CD4-positive, alpha-beta T cell treated with Interleukin-15 for 4 hours (primary cell): ENCODE data around the gene DTNB.
"Not testable (repeated sequence)": the region's sequence is repeated elsewhere in the genome, so short reads cannot be mapped to it uniquely, and the experiment has no call there.

Source experiments
- DNase-seq: peaks from one replicate; pipeline ENCODE4 v3.0.0-alpha.2; 2020; ENCODE audit warnings: low spot score

The DTNB gene

GRCh38 chr2:25673300-25674076, at the start of gene DTNB:
Gene DTNB (minus strand): TSS chr2:25673577. CDS start chr2:25652660, 20,917 bp downstream.
- DNase-seq: peak; percentile 81

- DNase-seq: no peak
These were observed 48.8 kb upstream of the DTNB start for GRCh38 chr2:25722224-25722623.

- no peak for DNase-seq
These were observed 47.2 kb upstream of the DTNB start for GRCh38 chr2:25720575-25720974.

- no peak for DNase-seq
These were observed 41.4 kb upstream of the DTNB start for GRCh38 chr2:25714740-25715139.

- no peak for DNase-seq
These were observed 39.1 kb upstream of the DTNB start for GRCh38 chr2:25712455-25712854.

- DNase-seq: no peak
These were observed 38.4 kb upstream of the DTNB start for GRCh38 chr2:25711675-25712354.

GRCh38 chr2:25710750-25711149, 37.4 kb upstream of the DTNB start:
- DNase-seq: no peak

GRCh38 chr2:25709349-25709748, 36.0 kb upstream of the DTNB start:
- DNase-seq: no peak

- no peak for DNase-seq
These were observed 34.7 kb upstream of the DTNB start for GRCh38 chr2:25707927-25708590.

- DNase-seq: not testable (repeated sequence)
These were observed 32.2 kb upstream of the DTNB start for GRCh38 chr2:25705575-25705974.

- no peak for DNase-seq
These were observed 28.4 kb upstream of the DTNB start for GRCh38 chr2:25701801-25702200.

- peak; percentile 46 for DNase-seq
These were observed 26.9 kb upstream of the DTNB start for GRCh38 chr2:25700221-25700660.

GRCh38 chr2:25699216-25699615, 25.8 kb upstream of the DTNB start:
- DNase-seq: no peak

- DNase-seq: no peak
These were observed 25.4 kb upstream of the DTNB start for GRCh38 chr2:25698752-25699151.

- DNase-seq: no peak
These were observed 24.4 kb upstream of the DTNB start for GRCh38 chr2:25697559-25698341.

- DNase-seq: no peak
These were observed 19.5 kb upstream of the DTNB start for GRCh38 chr2:25692737-25693445.

- DNase-seq: no peak
These were observed 18.8 kb upstream of the DTNB start for GRCh38 chr2:25692143-25692542.

GRCh38 chr2:25690058-25690457, 16.7 kb upstream of the DTNB start:
- DNase-seq: no peak

GRCh38 chr2:25688236-25688635, 14.9 kb upstream of the DTNB start:
- DNase-seq: no peak

GRCh38 chr2:25685741-25686140, 12.4 kb upstream of the DTNB start:
- DNase-seq: no peak
